Gastroesophageal sphincter (tissue), 3 donors: ENCODE data around the gene SIPA1L3.

Source experiments
- POLR2A ChIP-seq, 2 donors: fragments of 450-650 bp; IDR thresholded peaks; one replicate each; pipeline ENCODE4 v1.6.1; 2017; ENCODE audit warnings: antibody characterized with exemption in 2 of 2, mild to moderate bottlenecking in 2 of 2, moderate library complexity in 1 of 2
- TF ChIP-seq, protein P1 (sequence below), 4 experiments: fragments of 200-600 bp in 2 of 4; fragments of 450-650 bp in 2 of 4; sonication (generic) in 1 of 4; IDR thresholded peaks; one replicate each; pipeline ENCODE4 v1.5.1; 2017 to 2019; ENCODE audit warnings: antibody characterized with exemption in 4 of 4, mild to moderate bottlenecking in 2 of 4, moderate library complexity in 2 of 4

DNA sequence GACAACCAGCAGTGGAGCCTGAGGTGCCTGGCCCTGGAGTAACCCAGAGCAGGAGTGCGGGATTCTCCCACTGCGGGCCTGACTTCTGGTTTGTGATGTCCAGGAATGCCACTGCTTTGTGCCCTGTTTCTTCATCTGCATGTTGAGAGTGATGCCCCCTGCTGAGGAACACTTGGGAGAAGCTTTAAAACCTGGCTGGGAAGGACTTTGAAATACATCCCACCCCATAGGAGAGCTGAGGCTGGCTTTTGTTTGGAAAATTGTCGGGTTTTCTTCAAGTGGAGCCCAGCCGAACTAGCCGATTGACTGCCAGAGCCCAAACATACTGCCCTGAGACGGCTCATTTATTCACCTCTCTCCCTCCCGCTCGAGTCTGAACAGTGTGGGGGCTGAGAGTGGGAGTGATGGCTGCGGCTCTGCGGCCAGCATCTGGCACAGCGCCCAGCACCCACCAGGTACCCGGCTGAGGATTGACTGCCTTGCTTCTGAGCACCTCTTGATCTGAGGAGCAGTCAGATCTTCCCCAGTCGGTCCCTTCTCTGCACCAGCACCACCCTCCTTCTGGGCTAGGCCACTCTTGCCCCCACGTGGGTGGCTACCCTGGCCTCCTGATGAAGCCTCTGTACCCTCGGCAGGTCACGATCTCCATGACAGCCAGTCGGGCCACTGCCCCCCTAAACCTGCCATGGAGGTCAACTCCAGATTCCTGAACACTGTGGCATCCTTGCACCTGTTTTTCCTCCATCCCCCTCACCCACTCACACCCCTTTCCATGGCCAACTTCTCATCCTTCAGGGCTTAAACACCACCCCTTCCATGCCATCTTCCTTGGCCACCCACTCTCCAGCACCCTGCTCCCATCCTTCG is 148.9 kb downstream of the SIPA1L3 start:
- TF ChIP-seq POLR2A (IDR thresholded peaks at IDR 0.05), result no peak
- TF ChIP-seq, protein P1, sequence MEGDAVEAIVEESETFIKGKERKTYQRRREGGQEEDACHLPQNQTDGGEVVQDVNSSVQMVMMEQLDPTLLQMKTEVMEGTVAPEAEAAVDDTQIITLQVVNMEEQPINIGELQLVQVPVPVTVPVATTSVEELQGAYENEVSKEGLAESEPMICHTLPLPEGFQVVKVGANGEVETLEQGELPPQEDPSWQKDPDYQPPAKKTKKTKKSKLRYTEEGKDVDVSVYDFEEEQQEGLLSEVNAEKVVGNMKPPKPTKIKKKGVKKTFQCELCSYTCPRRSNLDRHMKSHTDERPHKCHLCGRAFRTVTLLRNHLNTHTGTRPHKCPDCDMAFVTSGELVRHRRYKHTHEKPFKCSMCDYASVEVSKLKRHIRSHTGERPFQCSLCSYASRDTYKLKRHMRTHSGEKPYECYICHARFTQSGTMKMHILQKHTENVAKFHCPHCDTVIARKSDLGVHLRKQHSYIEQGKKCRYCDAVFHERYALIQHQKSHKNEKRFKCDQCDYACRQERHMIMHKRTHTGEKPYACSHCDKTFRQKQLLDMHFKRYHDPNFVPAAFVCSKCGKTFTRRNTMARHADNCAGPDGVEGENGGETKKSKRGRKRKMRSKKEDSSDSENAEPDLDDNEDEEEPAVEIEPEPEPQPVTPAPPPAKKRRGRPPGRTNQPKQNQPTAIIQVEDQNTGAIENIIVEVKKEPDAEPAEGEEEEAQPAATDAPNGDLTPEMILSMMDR (IDR thresholded peaks at IDR 0.05), result no peak
